ENCODE data around the gene TRAIP.
A peak's percentile ranks its signal among the peaks of the same experiment; 100 is the strongest.
"Not testable (repeated sequence)": the region's sequence is repeated elsewhere in the genome, so short reads cannot be mapped to it uniquely, and the experiment has no call there.

TRAIP gene

GRCh38 chr3:49864505-49864904 is 8.1 kb upstream of the TRAIP start:
- Mint-ChIP-seq H3K4me1 (ENCODE audit: low read depth) (no peaks in the 10 kb centered on the region), H3K27me3 (ENCODE audit: low read depth) (peaks cover 41% of the 10 kb centered on the region), H3K36me3 (ENCODE audit: low read depth) (no peaks in the 10 kb centered on the region), H3K9me3 (no peaks in the 10 kb centered on the region), H3K27ac (no peak overlapping the region), H3K4me3 (no peak overlapping the region)

- no peak overlapping the region for H3K4me3 Mint-ChIP-seq
- peaks cover 13% of the 10 kb centered on the region for H3K4me1 Mint-ChIP-seq (ENCODE audit: low read depth)
- H3K36me3 Mint-ChIP-seq (ENCODE audit: low read depth): no peaks in the 10 kb centered on the region
- H3K27me3 Mint-ChIP-seq (ENCODE audit: low read depth): peaks cover 7% of the 10 kb centered on the region
- H3K9me3 Mint-ChIP-seq: no peaks in the 10 kb centered on the region
- H3K27ac Mint-ChIP-seq: no peak overlapping the region
Measured at GRCh38 chr3:49859576-49860305, 3.4 kb upstream of the TRAIP start.

- H3K9me3 Mint-ChIP-seq: no peaks in the 10 kb centered on the region
- peak overlapping the region; percentile 95 for H3K4me3 Mint-ChIP-seq
- no peaks in the 10 kb centered on the region for H3K36me3 Mint-ChIP-seq (ENCODE audit: low read depth)
- peak overlapping the region; percentile 90 for H3K27ac Mint-ChIP-seq
- no peaks in the 10 kb centered on the region for H3K27me3 Mint-ChIP-seq (ENCODE audit: low read depth)
- H3K4me1 Mint-ChIP-seq (ENCODE audit: low read depth): peaks cover 13% of the 10 kb centered on the region
Measured at GRCh38 chr3:49855662-49856061, 702 bp downstream of the TRAIP start.

GRCh38 chr3:49845694-49846093 is 10.7 kb downstream of the TRAIP start:
- H3K4me3 Mint-ChIP-seq: no peak overlapping the region
- H3K27me3 Mint-ChIP-seq (ENCODE audit: low read depth): no peaks in the 10 kb centered on the region
- H3K4me1 Mint-ChIP-seq (ENCODE audit: low read depth): no peaks in the 10 kb centered on the region
- H3K9me3 Mint-ChIP-seq: no peaks in the 10 kb centered on the region
- H3K36me3 Mint-ChIP-seq (ENCODE audit: low read depth): peaks cover 4% of the 10 kb centered on the region
- no peak overlapping the region for H3K27ac Mint-ChIP-seq

GRCh38 chr3:49844464-49845183 is 11.7 kb downstream of the TRAIP start:
- Mint-ChIP-seq H3K4me3 (no peak overlapping the region), H3K27me3 (ENCODE audit: low read depth) (no peaks in the 10 kb centered on the region), H3K9me3 (no peaks in the 10 kb centered on the region), H3K4me1 (ENCODE audit: low read depth) (no peaks in the 10 kb centered on the region), H3K27ac (no peak overlapping the region), H3K36me3 (ENCODE audit: low read depth) (peaks cover 4% of the 10 kb centered on the region)

- Mint-ChIP-seq H3K36me3 (ENCODE audit: low read depth) (peaks cover 7% of the 10 kb centered on the region), H3K4me1 (ENCODE audit: low read depth) (peaks cover 2% of the 10 kb centered on the region), H3K9me3 (no peaks in the 10 kb centered on the region), H3K4me3 (no peak overlapping the region), H3K27me3 (ENCODE audit: low read depth) (no peaks in the 10 kb centered on the region), H3K27ac (no peak overlapping the region)
Measured at GRCh38 chr3:49842843-49843517, 13.4 kb downstream of the TRAIP start.

DNA sequence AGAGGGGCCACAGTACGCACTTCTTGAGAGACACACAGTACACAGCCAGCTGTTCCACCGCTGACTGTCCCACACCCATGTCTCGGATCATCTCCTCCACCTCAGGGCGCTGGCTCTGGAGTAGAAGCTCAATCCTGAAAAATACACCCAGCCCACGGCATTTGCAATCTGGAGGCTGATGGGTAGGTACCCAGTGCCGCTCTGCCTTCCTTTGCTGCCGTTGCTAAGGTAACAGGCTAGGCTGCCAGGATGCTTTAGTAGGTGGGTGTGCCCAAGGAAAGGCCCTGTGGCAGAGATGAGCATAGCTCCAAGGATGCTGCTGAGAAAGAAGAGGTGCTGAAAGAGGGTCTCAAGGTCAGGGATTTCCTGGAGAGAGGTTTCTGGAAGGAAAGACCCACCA is 14.6 kb downstream of the TRAIP start:
- no peaks in the 10 kb centered on the region for H3K27me3 Mint-ChIP-seq (ENCODE audit: low read depth)
- peaks cover 8% of the 10 kb centered on the region for H3K36me3 Mint-ChIP-seq (ENCODE audit: low read depth)
- no peak overlapping the region for H3K4me3 Mint-ChIP-seq
- H3K9me3 Mint-ChIP-seq: no peaks in the 10 kb centered on the region
- H3K27ac Mint-ChIP-seq: no peak overlapping the region
- H3K4me1 Mint-ChIP-seq (ENCODE audit: low read depth): peaks cover 2% of the 10 kb centered on the region

DNA sequence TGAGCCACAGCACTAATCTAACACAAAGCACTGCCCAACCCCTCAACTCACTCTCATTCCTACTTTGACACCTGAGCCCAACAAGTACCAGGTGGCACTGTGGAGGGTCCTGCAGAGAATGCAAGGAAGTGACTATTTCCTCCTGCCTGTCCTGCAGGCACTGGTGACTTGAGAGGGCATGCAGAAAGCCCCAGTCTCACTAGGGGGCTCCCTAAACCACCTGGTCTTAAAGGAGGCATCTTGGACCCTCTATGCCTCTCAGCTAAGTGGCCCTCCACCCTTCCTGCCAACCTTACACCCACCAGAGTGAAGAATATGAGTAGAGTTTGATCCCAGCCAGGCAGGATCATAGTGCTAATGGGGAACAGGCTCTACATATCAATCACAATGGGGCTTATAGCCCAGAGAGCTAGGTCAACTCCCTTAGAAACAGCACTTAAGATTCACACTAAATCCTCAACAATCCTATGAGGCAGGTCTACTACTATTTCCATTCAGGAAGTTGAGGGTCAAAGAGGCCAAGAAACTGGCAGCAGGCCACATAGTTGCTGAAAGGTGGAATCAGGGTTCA is 15.2 kb downstream of the TRAIP start:
- H3K36me3 Mint-ChIP-seq (ENCODE audit: low read depth): peaks cover 8% of the 10 kb centered on the region
- H3K9me3 Mint-ChIP-seq: no peaks in the 10 kb centered on the region
- no peak overlapping the region for H3K27ac Mint-ChIP-seq
- H3K27me3 Mint-ChIP-seq (ENCODE audit: low read depth): no peaks in the 10 kb centered on the region
- peaks cover 2% of the 10 kb centered on the region for H3K4me1 Mint-ChIP-seq (ENCODE audit: low read depth)
- no peak overlapping the region for H3K4me3 Mint-ChIP-seq

DNA sequence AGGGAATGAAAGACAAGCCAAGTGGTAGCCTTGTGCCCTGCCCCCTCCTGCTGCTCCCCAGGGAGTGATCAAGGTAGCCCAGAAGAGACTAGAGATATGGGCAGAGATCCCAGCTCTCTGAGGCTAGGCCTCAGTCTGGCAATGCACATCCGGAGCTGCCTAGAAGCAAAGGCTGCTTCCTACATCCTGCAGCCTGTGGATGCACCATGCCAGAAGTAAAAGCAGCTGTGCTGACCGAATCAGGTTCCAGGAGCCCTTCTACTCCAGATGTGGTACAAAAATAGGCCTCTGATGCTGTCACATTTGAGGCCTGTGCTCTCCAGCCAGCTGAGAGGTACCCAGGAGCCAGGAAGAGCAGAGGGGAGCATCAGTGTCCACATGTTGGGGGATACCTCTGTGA is 16.0 kb downstream of the TRAIP start:
- Mint-ChIP-seq H3K36me3 (ENCODE audit: low read depth) (peaks cover 8% of the 10 kb centered on the region), H3K27ac (no peak overlapping the region), H3K4me1 (ENCODE audit: low read depth) (peaks cover 2% of the 10 kb centered on the region), H3K9me3 (no peaks in the 10 kb centered on the region), H3K27me3 (ENCODE audit: low read depth) (no peaks in the 10 kb centered on the region), H3K4me3 (no peak overlapping the region)

- H3K36me3 Mint-ChIP-seq (ENCODE audit: low read depth): peaks cover 9% of the 10 kb centered on the region
- no peaks in the 10 kb centered on the region for H3K27me3 Mint-ChIP-seq (ENCODE audit: low read depth)
- no peak overlapping the region for H3K4me3 Mint-ChIP-seq
- H3K9me3 Mint-ChIP-seq: no peaks in the 10 kb centered on the region
- H3K27ac Mint-ChIP-seq: peak overlapping the region; percentile 64
- peaks cover 2% of the 10 kb centered on the region for H3K4me1 Mint-ChIP-seq (ENCODE audit: low read depth)
Measured at GRCh38 chr3:49839193-49839809, 17.1 kb downstream of the TRAIP start.

DNA sequence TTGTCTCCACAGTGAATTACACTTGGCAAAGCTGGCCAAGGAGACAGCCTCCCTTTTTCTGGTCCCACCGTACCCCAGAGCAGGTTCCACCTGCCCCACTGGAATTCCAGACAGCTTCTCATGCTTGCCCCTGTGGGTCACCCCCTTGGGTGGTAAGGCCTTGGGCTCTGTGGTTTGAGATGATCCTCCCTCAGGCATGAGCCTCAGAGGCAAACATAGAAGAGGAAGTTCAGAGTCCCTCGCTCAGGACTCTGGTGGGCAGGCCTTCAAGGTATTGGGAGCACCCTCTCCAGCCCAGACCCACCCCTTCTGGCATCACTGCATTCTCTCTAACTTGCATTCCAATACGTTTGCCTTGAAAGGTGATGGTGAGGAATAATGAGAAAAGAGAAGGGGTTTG is 25.0 kb downstream of the TRAIP start:
- Mint-ChIP-seq H3K27ac (no peak overlapping the region), H3K36me3 (ENCODE audit: low read depth) (peaks cover 12% of the 10 kb centered on the region), H3K9me3 (no peaks in the 10 kb centered on the region), H3K27me3 (ENCODE audit: low read depth) (no peaks in the 10 kb centered on the region), H3K4me1 (ENCODE audit: low read depth) (no peaks in the 10 kb centered on the region), H3K4me3 (no peak overlapping the region)

DNA sequence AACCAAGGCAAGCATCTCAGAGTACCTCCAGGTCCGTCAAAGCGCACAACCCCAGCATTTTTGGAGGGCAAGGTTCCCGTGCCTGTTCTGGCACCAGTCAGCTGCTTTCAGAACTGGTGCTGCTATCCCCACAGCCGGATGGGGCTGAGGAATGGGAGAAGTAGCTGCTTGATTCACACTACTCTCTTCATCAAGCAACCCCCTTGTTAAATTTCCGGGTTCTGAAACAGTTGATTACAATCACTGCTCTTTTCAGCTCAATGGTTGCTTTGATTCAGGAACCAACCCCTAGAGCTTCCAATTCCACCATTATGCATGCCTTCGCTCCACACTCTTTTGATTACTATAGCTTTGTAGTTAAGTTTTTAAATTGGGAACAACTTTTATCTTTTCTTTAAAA is 30.3 kb downstream of the TRAIP start:
- Mint-ChIP-seq H3K9me3 (no peaks in the 10 kb centered on the region), H3K27me3 (ENCODE audit: low read depth) (no peaks in the 10 kb centered on the region), H3K27ac (no peak overlapping the region)

GRCh38 chr3:49823131-49823530 is 33.2 kb downstream of the TRAIP start:
- H3K27ac Mint-ChIP-seq; H3K36me3 Mint-ChIP-seq (ENCODE audit: low read depth); H3K4me1 Mint-ChIP-seq (ENCODE audit: low read depth); H3K4me3 Mint-ChIP-seq; H3K9me3 Mint-ChIP-seq; H3K27me3 Mint-ChIP-seq (ENCODE audit: low read depth): not testable (repeated sequence)

More for the DNA sequence above, 30.3 kb downstream of the TRAIP start:
- Mint-ChIP-seq H3K36me3 (ENCODE audit: low read depth) (peaks cover 7% of the 10 kb centered on the region), H3K4me1 (ENCODE audit: low read depth) (no peaks in the 10 kb centered on the region), H3K4me3 (no peak overlapping the region)

GRCh38 chr3:49813497-49814174 is 42.7 kb downstream of the TRAIP start, which contains the start of gene UBA7:
TSS of gene UBA7 (minus strand) at chr3:49813953. CDS start at chr3:49813787, 166 bp downstream.
- H3K9me3 Mint-ChIP-seq: no peaks in the 10 kb centered on the region
- peaks cover 23% of the 10 kb centered on the region for H3K36me3 Mint-ChIP-seq (ENCODE audit: low read depth)
- peak within 1 kb of the TSS; percentile 92 for H3K27ac Mint-ChIP-seq
- H3K4me1 Mint-ChIP-seq (ENCODE audit: low read depth): peaks cover 22% of the 10 kb centered on the region
- H3K27me3 Mint-ChIP-seq (ENCODE audit: low read depth): no peaks in the 10 kb centered on the region
- H3K4me3 Mint-ChIP-seq: peak within 1 kb of the TSS; percentile 96
